ENCODE results near the gene ARHGAP26. TPM values are rescaled to one million over a fixed set of nuclear protein-coding genes. Genes with fewer than 3 reads are reported as not detected.
A peak's percentile ranks its signal among the peaks of the same experiment; 100 is the strongest.

ARHGAP26 gene
- total RNA-seq, 1 experiment from 2014 or later: 65.5 TPM

- Histone ChIP-seq H3K9me3 (ENCODE audit: control insufficient read depth, insufficient read depth, low read depth, low read length) (no peaks in the 10 kb centered on the region), H3K4me3 (ENCODE audit: low read depth in 2 of 2, low read length in 2 of 2) (no peak overlapping the region), H3K36me3 (ENCODE audit: control insufficient read depth, insufficient read depth, low read length) (no peaks in the 10 kb centered on the region), H3K27ac (ENCODE audit: low read length) (no peak overlapping the region), H3K4me1 (ENCODE audit: control insufficient read depth, insufficient read depth, low read length) (no peaks in the 10 kb centered on the region), H3K27me3 (ENCODE audit: control insufficient read depth, insufficient read depth, low read length) (no peaks in the 10 kb centered on the region)
- no peak for ATAC-seq
- in situ Hi-C loops (cut with HindIII; ENCODE audit: low pct_unique_long_range_greater_than_20kb, low sequenced_read_pairs) (no loop called here), intact Hi-C loops (cut with micrococcal nuclease; ENCODE audit: unreplicated experiment) (no loop called here)
- BruUV-seq (replicated peaks): no TSS peak
- TF ChIP-seq REST (IDR thresholded peaks at IDR 0.05; ENCODE audit: insufficient read depth in 1 of 2, low read depth in 2 of 2, low read length in 1 of 2): no peak
- TF ChIP-seq POLR2AphosphoS5 (IDR thresholded peaks at IDR 0.05; ENCODE audit: low read depth, low read length): no peak
- no peak for TF ChIP-seq TCF7L2 (IDR thresholded peaks at IDR 0.05; ENCODE audit: low read depth, low read length)
- TF ChIP-seq CTCF (IDR thresholded peaks at IDR 0.05): no peak
- TF ChIP-seq SIN3A (IDR thresholded peaks at IDR 0.05; ENCODE audit: borderline replicate concordance, insufficient read depth, low read depth, low read length): no peak
- ChIA-PET POLR2A (no interaction called here), CTCF (no interaction called here)
- no peak for DNase-seq (ENCODE audit: low read depth, low spot score)
Measured at GRCh38 chr5:143148771-143149170, 378.6 kb downstream of the ARHGAP26 start.

- H3K27ac ChIP-seq (ENCODE audit: low read length): no peak overlapping the region
- no TSS peak for BruUV-seq (replicated peaks)
- intact Hi-C loops (cut with micrococcal nuclease; ENCODE audit: unreplicated experiment) (no loop called here), in situ Hi-C loops (cut with HindIII; ENCODE audit: low pct_unique_long_range_greater_than_20kb, low sequenced_read_pairs) (no loop called here)
- H3K36me3 ChIP-seq (ENCODE audit: control insufficient read depth, insufficient read depth, low read length): no peaks in the 10 kb centered on the region
- ChIA-PET POLR2A (interaction anchor here (0.5 kb wide), 1 partner anchor 109 kb away, joined by 12 read pairs; no protein-coding TSS in a partner anchor), CTCF (no interaction called here)
- H3K9me3 ChIP-seq (ENCODE audit: control insufficient read depth, insufficient read depth, low read depth, low read length): no peaks in the 10 kb centered on the region
- H3K27me3 ChIP-seq (ENCODE audit: control insufficient read depth, insufficient read depth, low read length): no peaks in the 10 kb centered on the region
- no peak overlapping the region for H3K4me3 ChIP-seq (ENCODE audit: low read depth in 2 of 2, low read length in 2 of 2)
- no peak for ATAC-seq
- no peak for TF ChIP-seq POLR2AphosphoS5 (IDR thresholded peaks at IDR 0.05; ENCODE audit: low read depth, low read length)
- no peaks in the 10 kb centered on the region for H3K4me1 ChIP-seq (ENCODE audit: control insufficient read depth, insufficient read depth, low read length)
- DNase-seq (ENCODE audit: low read depth, low spot score): no peak
Measured at GRCh38 chr5:143149759-143150158, 379.6 kb downstream of the ARHGAP26 start.

- no peaks in the 10 kb centered on the region for H3K36me3 ChIP-seq (ENCODE audit: control insufficient read depth, insufficient read depth, low read length)
- H3K27ac ChIP-seq (ENCODE audit: low read length): no peak overlapping the region
- ATAC-seq: no peak
- no peak for DNase-seq (ENCODE audit: low read depth, low spot score)
- no peak overlapping the region for H3K4me3 ChIP-seq (ENCODE audit: low read depth in 2 of 2, low read length in 2 of 2)
- in situ Hi-C loops (cut with HindIII; ENCODE audit: low pct_unique_long_range_greater_than_20kb, low sequenced_read_pairs) (no loop called here), intact Hi-C loops (cut with micrococcal nuclease; ENCODE audit: unreplicated experiment) (no loop called here)
- ChIA-PET CTCF (no interaction called here), POLR2A (no interaction called here)
- no peaks in the 10 kb centered on the region for H3K27me3 ChIP-seq (ENCODE audit: control insufficient read depth, insufficient read depth, low read length)
- TF ChIP-seq REST (IDR thresholded peaks at IDR 0.05; ENCODE audit: insufficient read depth in 1 of 2, low read depth in 2 of 2, low read length in 1 of 2) (no peak), POLR2AphosphoS5 (IDR thresholded peaks at IDR 0.05; ENCODE audit: low read depth, low read length) (no peak), TCF7L2 (IDR thresholded peaks at IDR 0.05; ENCODE audit: low read depth, low read length) (no peak), CTCF (IDR thresholded peaks at IDR 0.05) (no peak), SIN3A (IDR thresholded peaks at IDR 0.05; ENCODE audit: borderline replicate concordance, insufficient read depth, low read depth, low read length) (no peak)
- no peaks in the 10 kb centered on the region for H3K9me3 ChIP-seq (ENCODE audit: control insufficient read depth, insufficient read depth, low read depth, low read length)
- TSS peak; percentile 17 for BruUV-seq (replicated peaks)
- H3K4me1 ChIP-seq (ENCODE audit: control insufficient read depth, insufficient read depth, low read length): no peaks in the 10 kb centered on the region
Measured at GRCh38 chr5:143151056-143151700, 381.0 kb downstream of the ARHGAP26 start.
